GM19395 (cell line): ENCODE results near the gene REEP2.

Experiments used
- ATAC-seq: cut with Tn5 transposase; IDR thresholded peaks from one replicate; pipeline ENCODE4 v1.9.1; 2021; ENCODE audit warnings: mild to moderate bottlenecking, moderate library complexity; ENCODE audit not compliant: unreplicated experiment

REEP2 gene

GRCh38 chr5:138495351-138495750 lies 56.5 kb downstream of the REEP2 start:
- ATAC-seq, result no peak
